Loucy (cell line): ENCODE results near the gene PRLHR.

Source experiments
- H2AFZ ChIP-seq: fragments of 200-600 bp; sonication (generic); 2 replicates; pipeline ENCODE4 v1.6.0; 2016; ENCODE audit warnings: antibody characterized with exemption, mild to moderate bottlenecking, low read length, moderate library complexity
- H3F3A ChIP-seq: fragments of 200-600 bp; 2 replicates; pipeline ENCODE4 v1.6.0; 2016; ENCODE audit warnings: antibody characterized with exemption, low read depth, mild to moderate bottlenecking
- H3K27me3 ChIP-seq: fragments of 200-600 bp; sonication (generic); 2 replicates; pipeline ENCODE4 v1.6.1; 2014; ENCODE audit warnings: low read length, mild to moderate bottlenecking; ENCODE audit not compliant: insufficient read depth, poor library complexity, severe bottlenecking
- H3K36me3 ChIP-seq: fragments of 200-600 bp; sonication (generic); 2 replicates; pipeline ENCODE4 v1.6.1; 2016; ENCODE audit warnings: low read length; ENCODE audit not compliant: insufficient read depth
- H3K4me1 ChIP-seq: fragments of 200-600 bp; sonication (generic); 2 replicates; pipeline ENCODE4 v1.5.1; 2014; ENCODE audit warnings: low read length, mild to moderate bottlenecking; ENCODE audit not compliant: insufficient read depth, poor library complexity, severe bottlenecking
- H3K4me2 ChIP-seq: fragments of 200-600 bp; sonication (generic); 2 replicates; pipeline ENCODE4 v1.6.0; 2014; ENCODE audit warnings: antibody characterized with exemption, low read length, low read depth, mild to moderate bottlenecking; ENCODE audit not compliant: poor library complexity, severe bottlenecking
- H3K4me3 ChIP-seq: fragments of 200-600 bp; sonication (generic); 2 replicates; pipeline ENCODE4 v1.5.1; 2014; ENCODE audit warnings: low read length, mild to moderate bottlenecking, mixed read lengths; ENCODE audit not compliant: poor library complexity, severe bottlenecking
- H3K79me2 ChIP-seq: fragments of 200-600 bp; sonication (generic); 2 replicates; pipeline ENCODE4 v1.6.1; 2014; ENCODE audit warnings: low read length; ENCODE audit not compliant: insufficient read depth
- H3K9ac ChIP-seq: fragments of 200-600 bp; sonication (generic); 2 replicates; pipeline ENCODE4 v1.6.0; 2014; ENCODE audit warnings: mild to moderate bottlenecking, low read depth, low read length, moderate library complexity; ENCODE audit not compliant: poor library complexity, severe bottlenecking
- H3K9me2 ChIP-seq: fragments of 200-600 bp; sonication (generic); replicated peaks from 2 replicates; pipeline ENCODE4 v1.6.1; 2016; ENCODE audit warnings: low read depth, low read length, mixed read lengths
- H3K9me3 ChIP-seq: fragments of 200-600 bp; sonication (generic); 2 replicates; pipeline ENCODE4 v1.6.1; 2014; ENCODE audit warnings: mild to moderate bottlenecking, antibody characterized with exemption, low read length, low read depth; ENCODE audit not compliant: insufficient read depth
- H4K20me1 ChIP-seq: fragments of 200-600 bp; sonication (generic); 2 replicates; pipeline ENCODE4 v1.6.0; 2014; ENCODE audit warnings: antibody characterized with exemption, low read length, mild to moderate bottlenecking; ENCODE audit not compliant: insufficient read depth, poor library complexity, severe bottlenecking
- CTCF ChIP-seq: fragments of 200-600 bp; sonication (generic); conservative IDR thresholded peaks from 2 replicates; pipeline ENCODE4 v1.5.1; 2014; ENCODE audit warnings: mild to moderate bottlenecking, antibody characterized with exemption, low read length
- EZH2phosphoT487 ChIP-seq: fragments of 200-600 bp; IDR thresholded peaks from 2 replicates; pipeline ENCODE4 v1.6.1; 2018; ENCODE audit warnings: antibody characterized with exemption, mild to moderate bottlenecking, moderate library complexity, borderline replicate concordance

Gene PRLHR

GRCh38 chr10:118580702-118581101 lies 14.7 kb downstream of the PRLHR start:
- Histone ChIP-seq H3K4me2 (no peak overlapping the region), H3K36me3 (no peaks in the 10 kb centered on the region), H2AFZ (no peak overlapping the region), H3K27me3 (no peaks in the 10 kb centered on the region), H3K4me3 (no peak overlapping the region), H3F3A (no peaks in the 10 kb centered on the region), H3K4me1 (no peaks in the 10 kb centered on the region), H3K9me3 (no peaks in the 10 kb centered on the region), H4K20me1 (no peaks in the 10 kb centered on the region), H3K79me2 (no peaks in the 10 kb centered on the region), H3K9me2 (no peaks in the 10 kb centered on the region), H3K9ac (no peak overlapping the region)
- TF ChIP-seq CTCF: no peak
- no peak for TF ChIP-seq EZH2phosphoT487

- Histone ChIP-seq H3K9ac (no peak overlapping the region), H3K79me2 (no peaks in the 10 kb centered on the region), H3K36me3 (no peaks in the 10 kb centered on the region), H3K4me3 (no peak overlapping the region), H3K9me3 (no peaks in the 10 kb centered on the region), H3K4me2 (no peak overlapping the region), H3K4me1 (no peaks in the 10 kb centered on the region), H2AFZ (no peak overlapping the region), H3F3A (no peaks in the 10 kb centered on the region), H3K27me3 (no peaks in the 10 kb centered on the region), H3K9me2 (no peaks in the 10 kb centered on the region), H4K20me1 (no peaks in the 10 kb centered on the region)
- no peak for TF ChIP-seq EZH2phosphoT487
- TF ChIP-seq CTCF: no peak
Observed at GRCh38 chr10:118573512-118573911, 21.9 kb downstream of the PRLHR start.

- Histone ChIP-seq H3K9ac (no peak overlapping the region), H3K27me3 (no peaks in the 10 kb centered on the region), H3K79me2 (no peaks in the 10 kb centered on the region), H3K9me2 (no peaks in the 10 kb centered on the region), H2AFZ (no peak overlapping the region), H4K20me1 (no peaks in the 10 kb centered on the region), H3K36me3 (no peaks in the 10 kb centered on the region), H3K4me3 (no peak overlapping the region), H3K4me1 (no peaks in the 10 kb centered on the region), H3F3A (no peaks in the 10 kb centered on the region), H3K4me2 (no peak overlapping the region), H3K9me3 (no peaks in the 10 kb centered on the region)
- TF ChIP-seq EZH2phosphoT487 (no peak), CTCF (no peak)
Observed at GRCh38 chr10:118572256-118573041, 23.0 kb downstream of the PRLHR start.
